Posterior cingulate gyrus (tissue), 11 donors: ENCODE results near the gene ZNF136.

Experiments used
- DNase-seq, 10 donors: peaks; one replicate each; pipeline versions ENCODE4 v3.0.0 to v3.0.0-alpha.2; 2020 to 2021; ENCODE audit warnings: mixed read lengths in 3 of 10
- intact Hi-C: fragments of 100-400 bp; cut with DNase I; formaldehyde crosslinking; loops from one replicate; pipeline ENCODE4 v1.15.1; 2023

Gene ZNF136

GRCh38 chr19:12162882-12163806, at the start of gene ZNF136:
Gene ZNF136 (plus strand): TSS chr19:12163096. CDS start chr19:12163204, 108 bp downstream.
- DNase-seq, result peak; percentile 86 to 99 (median 94)

DNA sequence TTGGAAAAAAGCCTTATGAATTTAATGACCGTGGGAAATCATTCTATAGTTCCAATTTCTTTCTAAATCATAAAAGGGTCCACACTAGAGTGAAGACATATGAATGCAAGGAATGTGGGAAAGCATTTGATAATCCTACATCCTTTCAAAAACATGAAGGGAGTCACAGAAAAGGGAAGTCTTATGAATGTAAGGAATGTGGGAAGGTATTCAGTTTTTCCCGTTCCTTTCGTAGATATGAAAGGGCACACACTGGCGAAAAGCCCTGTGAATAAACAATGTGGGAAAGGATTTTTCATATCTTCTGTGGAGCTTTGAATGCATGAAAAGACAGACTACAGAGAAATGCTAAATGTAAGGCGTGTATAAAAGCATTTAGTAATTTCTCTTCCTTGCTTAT, 49.8 kb upstream of the ZNF136 start:
- intact Hi-C loops, result no loop called here
- no peak for DNase-seq

More at GRCh38 chr19:12162882-12163806, at the start of gene ZNF136:
- intact Hi-C loops, result loop anchor here (1.0 kb wide), 1 partner anchor 131 kb away; the partner anchor contains the start of gene ZNF44

- DNase-seq, result peak in 1 of 10 donors; percentile 69
- intact Hi-C loops, result no loop called here
These were observed 45.5 kb upstream of the ZNF136 start for GRCh38 chr19:12117201-12117970.

DNA sequence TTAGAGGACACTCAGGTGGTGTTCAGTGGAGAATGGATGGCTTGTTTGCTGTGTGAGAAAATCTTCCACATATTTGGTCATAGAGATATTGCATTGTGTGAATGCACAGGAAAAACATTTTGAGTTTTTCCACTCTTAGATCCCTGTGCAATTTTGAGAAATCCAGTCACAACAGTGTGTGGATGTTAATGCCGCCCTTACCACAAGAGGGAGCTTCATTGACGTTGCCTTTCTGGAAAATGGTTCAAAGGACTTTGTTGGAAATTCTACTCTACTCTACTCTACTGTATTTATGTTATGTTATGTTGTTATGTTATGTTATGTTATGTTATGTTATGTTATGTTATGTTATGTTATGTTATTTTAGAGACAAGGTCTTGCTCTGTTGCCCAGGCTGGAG, 36.2 kb upstream of the ZNF136 start:
- intact Hi-C loops, result no loop called here
- DNase-seq, result no peak

DNA sequence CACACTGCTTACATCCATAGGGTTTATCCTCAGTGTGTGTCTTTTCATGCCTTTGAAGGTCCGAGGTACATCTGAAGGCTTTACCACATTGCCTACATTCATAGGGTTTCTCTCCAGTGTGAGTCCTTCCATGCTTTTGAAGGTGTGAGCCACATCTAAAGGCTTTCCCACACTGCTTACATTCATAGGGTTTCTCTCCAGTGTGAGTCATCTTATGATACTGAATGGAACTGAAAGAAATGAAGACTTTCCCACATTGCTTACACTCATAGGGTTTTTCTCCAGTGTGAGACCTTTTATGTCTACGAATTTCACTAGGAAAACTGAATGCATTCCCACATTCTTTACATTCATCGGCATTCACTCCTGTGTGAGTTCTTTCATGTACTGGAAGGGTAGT, 29.8 kb upstream of the ZNF136 start:
- intact Hi-C loops, result no loop called here
- no peak for DNase-seq

GRCh38 chr19:12137221-12137940, 25.5 kb upstream of the ZNF136 start:
- intact Hi-C loops, result no loop called here
- no peak for DNase-seq

DNA sequence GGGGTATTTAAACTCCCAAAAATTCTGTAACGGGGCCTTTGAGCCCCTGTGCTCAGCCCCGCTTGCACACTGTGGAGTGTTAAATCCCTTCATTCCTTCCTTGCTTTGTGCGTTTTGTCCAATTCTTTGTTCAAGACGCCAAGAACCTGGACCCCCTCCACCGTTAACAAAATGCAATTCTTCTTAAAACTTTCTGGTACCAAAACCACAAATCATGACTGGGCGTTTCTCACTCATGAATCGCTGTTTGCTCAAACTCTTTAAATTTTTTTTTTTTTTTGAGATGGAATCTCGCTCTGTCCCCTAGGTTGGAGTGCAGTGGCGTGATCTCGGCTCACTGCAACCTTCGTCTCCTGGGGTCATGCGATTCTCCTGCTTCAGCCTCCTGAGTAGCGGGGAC, 23.6 kb upstream of the ZNF136 start:
- intact Hi-C loops, result no loop called here
- no peak for DNase-seq

- intact Hi-C loops, result loop anchor here (1.0 to 5.0 kb wide), 5 partner anchors 49 to 343 kb away; partner anchors contain the start of genes ZNF491 and ZNF700
- peak; percentile 92 to 99 (median 96) for DNase-seq
These were observed 22.9 kb upstream of the ZNF136 start, which contains the start of gene ZNF20 for GRCh38 chr19:12139885-12140544. Gene ZNF20 (minus strand): TSS chr19:12140350. CDS start chr19:12140182, 168 bp downstream.

- intact Hi-C loops, result loop anchor here (1.0 to 5.0 kb wide), 6 partner anchors 50 to 343 kb away; partner anchors contain the start of genes ZNF491 and ZNF700
These were observed 22.1 kb upstream of the ZNF136 start for GRCh38 chr19:12140545-12141404.

DNA sequence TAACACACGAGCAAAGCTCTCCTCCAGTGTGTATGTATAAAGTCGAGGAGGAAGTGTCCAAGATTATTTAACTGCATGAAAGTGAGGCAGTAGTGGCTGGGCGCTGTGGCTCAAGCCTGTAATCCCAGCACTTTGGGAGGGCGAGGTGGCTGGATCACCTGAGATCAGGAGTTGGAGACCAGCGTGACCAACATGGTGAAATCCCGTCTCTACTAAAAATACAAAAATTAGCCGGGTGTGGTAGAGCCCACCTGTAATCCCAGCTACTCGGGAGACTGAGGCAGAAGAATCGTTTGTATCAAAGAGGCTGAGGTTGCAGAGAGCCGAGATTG, 21.5 kb upstream of the ZNF136 start:
- DNase-seq, result no peak
- intact Hi-C loops, result loop anchor here (1.0 to 5.0 kb wide), 5 partner anchors 51 to 344 kb away; partner anchors contain the start of genes ZNF491 and ZNF700

More at GRCh38 chr19:12140545-12141404, 22.1 kb upstream of the ZNF136 start:
- peak; percentile 71 to 97 (median 89) for DNase-seq

DNA sequence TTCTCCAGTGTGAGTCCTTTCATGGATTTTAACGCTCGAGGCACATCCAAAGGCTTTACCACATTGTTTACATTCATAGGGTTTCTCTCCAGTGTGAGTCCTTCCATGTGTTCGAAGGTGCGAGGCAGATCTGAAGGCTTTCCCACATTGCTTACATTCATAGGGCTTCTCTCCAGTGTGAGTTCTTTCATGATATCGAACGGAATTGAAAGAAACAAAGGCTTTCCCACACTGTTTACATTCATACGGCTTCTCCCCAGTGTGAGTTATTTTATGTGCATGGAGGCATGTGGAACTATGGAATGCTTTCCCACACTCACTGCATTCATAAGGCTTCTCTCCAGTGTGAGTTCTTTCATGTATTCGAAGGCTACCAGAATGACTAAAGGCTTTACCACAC, 17.5 kb upstream of the ZNF136 start:
- intact Hi-C loops, result no loop called here
- DNase-seq, result no peak

DNA sequence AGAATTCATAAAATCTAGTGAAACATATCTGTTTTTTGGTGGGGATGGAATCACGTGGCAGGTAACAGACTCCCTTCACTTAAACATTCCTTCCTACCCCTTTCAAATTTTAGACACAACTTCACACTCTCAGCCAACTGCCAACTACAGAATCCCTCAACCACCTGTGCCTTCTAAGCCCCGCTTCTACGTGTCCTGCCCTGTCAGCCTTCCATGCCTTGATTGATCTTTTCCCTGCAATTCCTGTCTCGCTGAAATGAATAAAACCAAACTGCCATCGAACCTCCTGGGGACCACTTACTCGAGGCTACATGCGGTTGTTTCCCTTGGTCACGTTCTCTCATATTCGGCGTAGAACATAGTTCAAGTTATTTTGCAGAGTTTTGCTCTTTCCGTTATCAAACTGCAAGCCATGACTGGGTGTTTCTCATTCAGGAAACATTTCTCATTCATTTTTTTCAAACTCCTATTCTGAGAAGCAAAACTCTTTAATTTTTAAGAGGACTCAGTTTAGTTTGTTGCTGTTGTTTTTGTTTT, 7.5 kb upstream of the ZNF136 start:
- no peak for DNase-seq
- intact Hi-C loops, result no loop called here

GRCh38 chr19:12156223-12157058, 6.5 kb upstream of the ZNF136 start, which contains the start of gene ZNF625:
Gene ZNF625 (minus strand): TSS chr19:12156734. CDS start chr19:12156558, 176 bp downstream.
- intact Hi-C loops, result no loop called here
- DNase-seq, result peak; percentile 84 to 99 (median 94)

DNA sequence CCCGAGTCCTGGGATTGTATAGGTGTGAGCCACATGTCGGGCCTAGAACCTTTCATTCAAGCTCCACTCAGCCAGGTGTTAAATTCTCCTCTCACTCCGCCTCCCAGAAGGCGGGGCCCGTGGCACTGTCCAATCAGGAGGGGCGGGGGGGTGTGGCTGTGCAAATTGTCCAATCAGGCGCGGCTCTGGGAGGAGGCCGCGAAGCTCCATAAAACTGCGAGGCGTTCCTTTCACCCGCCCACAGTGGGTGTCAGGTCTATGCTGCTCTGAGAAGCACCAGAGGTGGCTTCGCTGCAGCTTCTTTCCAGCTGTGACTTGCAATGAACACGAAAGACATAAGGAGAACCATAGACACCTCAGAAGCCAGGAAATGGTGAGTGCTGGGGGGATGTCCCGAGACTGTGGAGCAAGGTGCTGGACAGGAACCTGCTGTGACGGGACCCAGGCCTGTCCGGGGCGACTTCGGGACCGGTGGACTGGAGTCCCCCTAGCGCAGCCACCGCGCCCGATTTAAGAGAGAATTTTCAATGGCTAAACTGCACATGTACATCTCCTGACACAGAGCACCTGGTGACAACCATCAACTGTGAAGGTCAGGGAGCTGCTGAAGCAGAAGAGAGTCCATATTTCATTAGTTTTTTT, 3.0 kb upstream of the ZNF136 start:
- peak in 1 of 10 donors; percentile 71 for DNase-seq
- intact Hi-C loops, result no loop called here

DNA sequence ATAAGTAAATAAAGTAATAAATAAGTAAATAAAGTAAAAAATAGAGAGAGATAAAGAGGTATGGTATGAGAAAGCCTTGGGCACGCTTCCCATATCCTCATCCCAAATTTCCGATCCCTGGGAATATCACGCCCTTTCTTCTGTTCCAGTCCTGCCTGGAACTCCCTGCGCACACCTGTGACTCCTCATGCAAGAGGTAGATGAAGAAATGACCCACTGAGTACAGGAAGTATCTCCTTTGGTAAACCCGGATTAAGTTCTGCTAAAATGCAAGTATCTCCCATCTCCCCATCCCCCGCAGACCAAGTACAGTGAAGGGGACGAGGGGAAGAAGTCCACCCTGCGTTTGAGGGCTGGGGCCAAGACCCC, 399 bp upstream of the ZNF136 start:
- intact Hi-C loops, result no loop called here
- no peak for DNase-seq

DNA sequence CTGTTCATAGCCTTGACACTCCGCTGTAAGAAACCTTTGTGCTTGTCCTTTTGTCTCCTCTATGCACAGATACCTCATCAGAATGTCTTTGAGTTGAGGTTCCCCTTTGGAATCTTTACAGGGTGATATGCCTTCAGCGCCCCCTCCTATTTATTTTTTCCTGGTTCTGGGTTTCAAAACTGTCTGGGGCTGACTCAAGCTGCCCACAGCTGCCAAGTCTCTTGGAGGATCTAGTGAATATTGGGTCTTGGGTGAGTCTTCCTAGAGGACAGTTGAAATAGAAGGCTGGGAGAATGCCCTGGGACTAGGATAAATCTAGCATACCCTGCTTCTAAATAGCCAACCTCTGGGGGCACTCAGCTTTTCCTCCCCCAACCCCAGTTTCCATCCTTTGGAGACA, 930 bp downstream of the ZNF136 start:
- DNase-seq, result no peak
- intact Hi-C loops, result loop anchor here (1.0 kb wide), 1 partner anchor 130 kb away; the partner anchor contains the start of gene ZNF44

DNA sequence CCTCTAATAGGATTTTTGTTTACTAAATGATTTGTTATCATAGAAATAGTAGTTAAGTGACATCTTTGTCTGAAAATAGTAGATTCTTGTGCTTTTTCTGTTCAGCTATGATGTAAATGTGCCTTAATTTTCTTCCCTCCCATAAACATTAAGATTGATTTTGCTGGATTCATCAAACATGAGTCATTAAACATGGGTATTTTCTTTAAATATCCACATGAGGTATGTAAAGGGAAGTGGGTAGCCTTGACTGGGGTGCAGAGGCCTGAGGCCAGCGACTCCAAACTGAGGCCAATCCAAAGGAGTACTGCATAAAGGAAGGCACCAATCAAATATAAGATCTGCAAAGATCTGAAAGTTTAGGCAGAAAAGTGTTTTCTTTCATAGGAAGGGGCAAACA, 3.7 kb downstream of the ZNF136 start:
- intact Hi-C loops, result no loop called here

More for the DNA sequence above, 3.7 kb downstream of the ZNF136 start:
- DNase-seq, result no peak
